HTERT RPE-1 (cell line): ENCODE data around the gene ITM2C.

ENCODE experiments used
- in situ Hi-C: fragments of 300-500 bp; cut with MboI; formaldehyde crosslinking; loops from 4 replicates; pipeline ENCODE4 v1.14.3; 2020; ENCODE audit warnings: low sequenced_read_pairs

Gene ITM2C

GRCh38 chr2:230849633-230850357 is 14.9 kb upstream of the ITM2C start:
- in situ Hi-C loops: no loop called here

- in situ Hi-C loops: no loop called here
Observed at GRCh38 chr2:230850358-230850658, 14.4 kb upstream of the ITM2C start.

GRCh38 chr2:230852113-230852512 is 12.6 kb upstream of the ITM2C start:
- in situ Hi-C loops: no loop called here

GRCh38 chr2:230861552-230862255 is 3.0 kb upstream of the ITM2C start:
- in situ Hi-C loops: no loop called here

GRCh38 chr2:230862292-230862691 is 2.5 kb upstream of the ITM2C start:
- in situ Hi-C loops: no loop called here

GRCh38 chr2:230863031-230863430 is 1.7 kb upstream of the ITM2C start:
- in situ Hi-C loops: no loop called here

- in situ Hi-C loops: no loop called here
Observed at GRCh38 chr2:230863442-230864121, 1.2 kb upstream of the ITM2C start.

- in situ Hi-C loops: no loop called here
Observed at GRCh38 chr2:230864122-230864604, 579 bp upstream of the ITM2C start.

- in situ Hi-C loops: no loop called here
Observed at GRCh38 chr2:230865307-230865765, 594 bp downstream of the ITM2C start.

- in situ Hi-C loops: no loop called here
Observed at GRCh38 chr2:230865766-230866755, 1.3 kb downstream of the ITM2C start.

GRCh38 chr2:230866756-230867523 is 2.2 kb downstream of the ITM2C start:
- in situ Hi-C loops: no loop called here

- in situ Hi-C loops: no loop called here
Observed at GRCh38 chr2:230868161-230868946, 3.6 kb downstream of the ITM2C start.

GRCh38 chr2:230868947-230869913 is 4.5 kb downstream of the ITM2C start:
- in situ Hi-C loops: no loop called here

- in situ Hi-C loops: no loop called here
Observed at GRCh38 chr2:230869914-230870543, 5.3 kb downstream of the ITM2C start.

GRCh38 chr2:230870544-230871360 is 6.0 kb downstream of the ITM2C start:
- in situ Hi-C loops: no loop called here

GRCh38 chr2:230871361-230872150 is 6.8 kb downstream of the ITM2C start:
- in situ Hi-C loops: no loop called here
